Measurements from ENCODE around the gene SRSF1. TPM values are rescaled to one million over a fixed set of nuclear protein-coding genes. Genes with fewer than 3 reads are reported as not detected.

Gene SRSF1
- total and polyA plus RNA-seq, 12 donors, result 70.3 to 130 (median 90.6) TPM

DNA sequence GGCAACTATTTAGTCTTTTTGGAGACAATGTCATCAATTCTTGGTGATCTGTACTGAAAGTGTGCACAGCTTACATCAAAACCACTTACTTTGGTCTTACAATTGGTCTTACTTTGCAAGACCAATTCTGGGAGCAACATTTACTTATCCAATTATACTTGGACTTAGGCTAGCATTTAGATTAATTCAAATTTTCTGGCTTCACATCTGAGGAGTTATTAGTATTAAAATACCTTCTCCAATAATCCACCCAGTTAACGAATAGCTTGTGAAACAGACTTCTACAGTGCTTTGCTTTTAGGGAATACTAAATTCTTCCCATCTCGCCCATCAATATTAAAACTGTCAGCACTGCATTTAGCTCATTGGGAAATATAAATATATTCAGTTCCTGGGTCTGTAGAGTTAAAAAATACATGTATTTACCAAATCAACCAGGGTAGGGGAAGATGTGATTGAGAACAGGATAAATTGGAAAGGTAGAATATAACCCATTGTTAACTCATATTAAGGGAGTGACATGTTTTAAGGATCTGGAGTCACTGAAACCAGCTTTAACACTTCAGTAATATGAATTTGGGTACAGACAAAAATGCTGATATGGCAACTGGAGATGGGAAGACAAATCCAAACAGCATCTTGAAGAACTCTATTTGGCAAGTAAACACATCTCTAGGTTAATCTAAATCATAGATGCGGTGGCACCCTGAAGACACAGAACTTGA lies 9.8 kb downstream of the SRSF1 start:
- intact Hi-C loops (cut with DNase I), result loop anchor here in 4 of 10 donors (2.0 to 10.0 kb wide), 5 partner anchors 120 to 882 kb away; no protein-coding TSS in a partner anchor
- peaks cover 0 to 61% (median 11%) of the 10 kb centered on the region in 9 donors for H3K36me3 ChIP-seq
- H3K27ac ChIP-seq, result no peak overlapping the region
- whole genome bisulfite sequencing, 2 donors, result 90 to 91% methylated on average over 3 of the region's 3 CpGs
- DNase-seq (no peak), ATAC-seq (no peak)
- no peaks in the 10 kb centered on the region for H3K9me3 ChIP-seq
- no peak overlapping the region for H3K4me3 ChIP-seq
- H3K27me3 ChIP-seq, result no peaks in the 10 kb centered on the region
- TF ChIP-seq, protein P1, sequence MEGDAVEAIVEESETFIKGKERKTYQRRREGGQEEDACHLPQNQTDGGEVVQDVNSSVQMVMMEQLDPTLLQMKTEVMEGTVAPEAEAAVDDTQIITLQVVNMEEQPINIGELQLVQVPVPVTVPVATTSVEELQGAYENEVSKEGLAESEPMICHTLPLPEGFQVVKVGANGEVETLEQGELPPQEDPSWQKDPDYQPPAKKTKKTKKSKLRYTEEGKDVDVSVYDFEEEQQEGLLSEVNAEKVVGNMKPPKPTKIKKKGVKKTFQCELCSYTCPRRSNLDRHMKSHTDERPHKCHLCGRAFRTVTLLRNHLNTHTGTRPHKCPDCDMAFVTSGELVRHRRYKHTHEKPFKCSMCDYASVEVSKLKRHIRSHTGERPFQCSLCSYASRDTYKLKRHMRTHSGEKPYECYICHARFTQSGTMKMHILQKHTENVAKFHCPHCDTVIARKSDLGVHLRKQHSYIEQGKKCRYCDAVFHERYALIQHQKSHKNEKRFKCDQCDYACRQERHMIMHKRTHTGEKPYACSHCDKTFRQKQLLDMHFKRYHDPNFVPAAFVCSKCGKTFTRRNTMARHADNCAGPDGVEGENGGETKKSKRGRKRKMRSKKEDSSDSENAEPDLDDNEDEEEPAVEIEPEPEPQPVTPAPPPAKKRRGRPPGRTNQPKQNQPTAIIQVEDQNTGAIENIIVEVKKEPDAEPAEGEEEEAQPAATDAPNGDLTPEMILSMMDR (IDR thresholded peaks at IDR 0.05), result no peak
- H3K4me1 ChIP-seq, result peaks cover 3 to 65% (median 38%) of the 10 kb centered on the region in 9 donors

DNA sequence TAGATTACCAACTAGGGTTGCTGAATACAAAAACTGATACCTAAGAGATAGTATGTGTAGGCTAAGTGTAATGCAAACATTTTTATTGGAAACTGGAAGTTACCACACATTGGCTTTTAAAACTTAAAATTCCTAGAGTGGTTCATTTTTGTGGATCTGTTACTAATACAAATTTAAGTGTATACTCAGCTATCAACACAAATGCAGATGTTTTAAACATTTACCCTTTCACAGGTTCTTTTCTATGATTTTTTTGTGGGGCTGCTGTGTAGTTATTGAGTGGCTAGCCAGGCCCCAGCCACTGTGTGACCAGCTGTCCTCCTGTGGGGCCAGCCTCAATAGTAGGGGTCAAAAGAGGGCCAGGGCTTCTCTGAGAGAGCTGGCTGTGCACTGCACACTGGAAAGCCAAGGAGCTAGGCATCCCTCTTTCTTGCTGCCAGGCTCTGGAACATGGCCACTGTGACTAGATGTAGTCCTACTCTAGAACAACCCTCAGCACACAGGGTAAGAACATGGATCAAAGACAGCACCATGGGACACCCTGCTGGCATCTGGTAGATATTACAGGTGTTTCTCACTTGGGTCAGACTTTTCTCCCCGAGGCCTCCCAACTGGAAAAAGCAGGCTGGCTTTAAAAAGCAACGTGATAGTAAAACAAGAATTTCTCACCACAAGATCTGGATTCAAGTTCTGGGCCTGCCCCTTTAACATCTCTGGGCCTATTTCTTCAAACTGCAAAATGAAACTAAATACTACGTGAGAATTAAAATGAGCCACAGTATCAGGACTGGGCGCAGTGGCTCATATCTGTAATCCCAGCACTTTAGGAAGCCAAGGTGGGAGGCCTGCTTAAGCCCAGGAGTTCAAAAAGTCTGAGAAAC lies 11.7 kb downstream of the SRSF1 start:
- 32 to 35% methylated on average over 4 of the region's 4 CpGs for WGBS, 2 donors
- intact Hi-C loops (cut with DNase I), result loop anchor here in 9 of 10 donors (1.0 to 10.0 kb wide), 8 partner anchors 103 to 881 kb away; no protein-coding TSS in a partner anchor
- H3K4me3 ChIP-seq, result no peak overlapping the region
- peak; percentile 88 to 92 (median 90) for ATAC-seq
- TF ChIP-seq, protein P1 (IDR thresholded peaks at IDR 0.05), result peak; percentile 37 to 75 (median 70)
- no peaks in the 10 kb centered on the region for H3K9me3 ChIP-seq
- H3K36me3 ChIP-seq, result peaks cover 0 to 42% (median 10%) of the 10 kb centered on the region in 9 donors
- no peaks in the 10 kb centered on the region for H3K27me3 ChIP-seq
- H3K4me1 ChIP-seq, result peaks cover 3 to 64% (median 36%) of the 10 kb centered on the region in 9 donors
- peak; percentile 29 to 76 for DNase-seq
- H3K27ac ChIP-seq, result peak overlapping the region in 8 of 10 donors; percentile 14 to 59 (median 35)

DNA sequence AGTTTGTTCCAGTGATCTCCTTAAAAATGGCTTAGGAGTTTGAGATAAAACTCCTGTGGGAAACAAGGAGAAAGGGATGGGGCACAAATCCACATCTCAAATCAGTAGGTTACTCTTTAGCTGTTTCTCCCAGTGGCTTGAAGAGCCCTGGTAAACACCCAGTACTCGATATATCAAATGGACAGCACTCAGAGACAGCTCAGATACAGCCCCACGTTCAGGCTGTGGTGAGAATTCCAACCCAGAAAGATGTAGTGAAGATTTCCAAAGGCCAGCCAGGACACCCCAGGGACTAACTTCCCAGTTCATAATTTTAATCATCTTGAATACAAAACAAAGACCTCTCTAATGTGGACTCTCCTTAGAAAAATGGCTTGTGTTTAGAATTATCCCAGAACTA lies 12.6 kb downstream of the SRSF1 start:
- Histone ChIP-seq H3K36me3 (peaks cover 0 to 33% (median 9%) of the 10 kb centered on the region in 9 donors), H3K27ac (peak overlapping the region in 6 of 10 donors; percentile 14 to 59 (median 38)), H3K4me1 (peaks cover 5 to 63% (median 45%) of the 10 kb centered on the region in 9 donors), H3K4me3 (no peak overlapping the region), H3K27me3 (no peaks in the 10 kb centered on the region), H3K9me3 (no peaks in the 10 kb centered on the region)
- intact Hi-C loops (cut with DNase I), result loop anchor here in 8 of 10 donors (2.0 to 10.0 kb wide), 7 partner anchors 102 to 880 kb away; no protein-coding TSS in a partner anchor
- peak in 4 of 8 donors; percentile 14 to 52 (median 44) for ATAC-seq
- no peak for DNase-seq
- 15 to 27% methylated on average over 2 of the region's 2 CpGs for WGBS, 2 donors
- TF ChIP-seq, protein P1 (IDR thresholded peaks at IDR 0.05), result no peak
